ENCODE measurements around the gene RUNX2.
A peak's percentile ranks its signal among the peaks of the same experiment; 100 is the strongest.

- TF ChIP-seq EP300 (IDR thresholded peaks at IDR 0.05; ENCODE audit: borderline replicate concordance in 1 of 2, low read depth in 1 of 2, low read length in 1 of 2), result no peak
- no peak for TF ChIP-seq SMC3 (IDR thresholded peaks at IDR 0.05; ENCODE audit: low read depth, low read length)
- TF ChIP-seq, protein P1, sequence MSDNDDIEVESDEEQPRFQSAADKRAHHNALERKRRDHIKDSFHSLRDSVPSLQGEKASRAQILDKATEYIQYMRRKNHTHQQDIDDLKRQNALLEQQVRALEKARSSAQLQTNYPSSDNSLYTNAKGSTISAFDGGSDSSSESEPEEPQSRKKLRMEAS (IDR thresholded peaks at IDR 0.05; ENCODE audit: low read depth), result no peak
- peak; percentile 43 for TF ChIP-seq JUND (IDR thresholded peaks at IDR 0.05)
- no peak for TF ChIP-seq EZH2phosphoT487 (IDR thresholded peaks at IDR 0.05; ENCODE audit: borderline replicate concordance, low read depth)
- TF ChIP-seq CTCF (IDR thresholded peaks at IDR 0.05), result no peak
- no peak for TF ChIP-seq RFX5 (IDR thresholded peaks at IDR 0.05; ENCODE audit: low read length)
- TF ChIP-seq RCOR1 (IDR thresholded peaks at IDR 0.05; ENCODE audit: low read length), result no peak
Measured at GRCh38 chr6:45591306-45591705, 263.2 kb downstream of the RUNX2 start.
